Heart left ventricle (tissue), 16 donors: Measurements from ENCODE around the gene RNF130. TPM values are rescaled to one million over a fixed set of nuclear protein-coding genes. Genes with fewer than 3 reads are reported as not detected.
A peak's percentile ranks its signal among the peaks of the same experiment; 100 is the strongest.

ENCODE experiments used
- ATAC-seq, 4 donors: fragments of 200-7000 bp; cut with Tn5 transposase; one replicate each; pipeline ENCODE4 v1.9.1; 2020 to 2022; ENCODE audit warnings: moderate library complexity in 4 of 4, mild to moderate bottlenecking in 3 of 4, moderate number of reproducible peaks in 1 of 4
- DNase-seq, 5 donors: peaks; one replicate each; pipeline ENCODE4 v3.0.0-alpha.2; 2020
- H3K27ac ChIP-seq, 12 donors: fragments of 200-600 bp; sonication (generic) in 4 of 12; one replicate each; pipeline versions ENCODE4 v1.5.0 to v1.8.0; 2016 to 2022; ENCODE audit warnings: mild to moderate bottlenecking in 2 of 12
- H3K27me3 ChIP-seq, 9 donors: fragments of 200-600 bp; sonication (generic) in 2 of 9; one replicate each; pipeline versions ENCODE4 v1.5.1 to v1.8.0; 2016 to 2022; ENCODE audit warnings: mild to moderate bottlenecking in 3 of 9
- H3K36me3 ChIP-seq, 9 donors: fragments of 200-600 bp; sonication (generic) in 2 of 9; one replicate each; pipeline versions ENCODE4 v1.5.0 to v1.8.0; 2018 to 2022; ENCODE audit warnings: mild to moderate bottlenecking in 2 of 9
- H3K4me1 ChIP-seq, 12 donors: fragments of 200-600 bp; sonication (generic) in 4 of 12; one replicate each; pipeline versions ENCODE4 v1.5.0 to v1.8.0; 2016 to 2022; ENCODE audit warnings: mild to moderate bottlenecking in 3 of 12
- H3K4me3 ChIP-seq, 12 donors: fragments of 200-600 bp; sonication (generic) in 4 of 12; one replicate each; pipeline versions ENCODE4 v1.5.0 to v1.8.0; 2017 to 2022; ENCODE audit warnings: mild to moderate bottlenecking in 9 of 12, moderate library complexity in 4 of 12
- H3K9me3 ChIP-seq, 12 donors: fragments of 200-600 bp; sonication (generic) in 4 of 12; one replicate each; pipeline versions ENCODE4 v1.5.0 to v1.8.0; 2016 to 2022; ENCODE audit warnings: mild to moderate bottlenecking in 1 of 12
- POLR2A ChIP-seq, 2 donors: fragments of 450-650 bp; IDR thresholded peaks; one replicate each; pipeline ENCODE4 v1.6.1; 2017; ENCODE audit warnings: antibody characterized with exemption in 2 of 2, mild to moderate bottlenecking in 2 of 2, moderate library complexity in 2 of 2
- WGBS, 4 donors: extraction: QIAGEN DNeasy Blood & Tissue Kit in 2 of 4; methylation state at CpG; one replicate each; pipeline versions ENCODE4 v1.1.5 to v1.1.7; 2013 to 2018; 5-methylcytosine and 5-hydroxymethylcytosine counted together
- intact Hi-C, 10 donors: fragments of 100-400 bp; cut with DNase I; formaldehyde crosslinking; loops; one replicate each; pipeline versions ENCODE4 v1.11.1 to v1.14.2; 2022
- long read RNA-seq, 3 donors: library from polyadenylated mRNA; unstranded; transcript quantifications; one replicate each; pipeline ENCODE4 v2.0.0, GENCODE V29; 2020 to 2021
- polyA plus RNA-seq, 2 donors: library from polyadenylated mRNA; stranded (reverse); fragments of 200-250 nt; gene quantifications; one replicate each; pipeline ENCODE4 v1.2.3, GENCODE V29; 2013
- total RNA-seq, 9 donors: library from RNA; depleted of rRNA in 2 of 9; stranded (reverse); fragments of >200 nt in 2 of 9; fragmentation: NEBNext Ultra II Directional in 3 of 9; extraction: Animal tissue kit (Norgen Biotek cat#: 25700) in 3 of 9; gene quantifications; one replicate each; pipeline versions ENCODE4 v1.1.0 to v1.2.4, GENCODE V29; 2016 to 2023
- TF ChIP-seq, protein P1 (sequence below), 12 donors: fragments of 200-600 bp; sonication (generic) in 4 of 12; IDR thresholded peaks; one replicate each; pipeline versions ENCODE4 v1.5.0 to v1.8.0; 2018 to 2022; ENCODE audit warnings: antibody characterized with exemption in 12 of 12, mild to moderate bottlenecking in 5 of 12
- donor health status: ischemic (EF 13 %, LVEDD 7.1; RV severe dilation, severe dysfunction).
- donor health status: healthy with polysubstance abuse.
- donor health status: DM: no; HTN: yes; CAD: no.
- donor health status: DM: no; HTN: no; CAD: no.
- donor health status: ischemic (EF 25% LVEDD 6.9; RV normal size, moderate dysfunction).
- donor health status: ischemic (EF 25% LVEDD 5.7; RV mildly dilated, moderate dysfunction).
- donor health status: healthy.
- donor health status: DM: yes; HTN: yes; CAD: no.
- donor health status: ischemic (EF 35%, LVEDD 5.7; RV mildly dilated, moderate dysfunction).
- donor health status: nonischemic (EF 11% LVEDD 7.7; RV severe dilation, severe dysfunction).
- donor health status: DM: yes; HTN: yes; CAD: no.
- donor health status: PGD.
- donor health status: ischemic (EF 29% LVEDD 5.4; RV normal size, mild dysfunction).
- donor health status: nonischemic (EF 23%, LVEDD 6.1; RV moderate dilation, normal function).

RNF130 gene, protein sequence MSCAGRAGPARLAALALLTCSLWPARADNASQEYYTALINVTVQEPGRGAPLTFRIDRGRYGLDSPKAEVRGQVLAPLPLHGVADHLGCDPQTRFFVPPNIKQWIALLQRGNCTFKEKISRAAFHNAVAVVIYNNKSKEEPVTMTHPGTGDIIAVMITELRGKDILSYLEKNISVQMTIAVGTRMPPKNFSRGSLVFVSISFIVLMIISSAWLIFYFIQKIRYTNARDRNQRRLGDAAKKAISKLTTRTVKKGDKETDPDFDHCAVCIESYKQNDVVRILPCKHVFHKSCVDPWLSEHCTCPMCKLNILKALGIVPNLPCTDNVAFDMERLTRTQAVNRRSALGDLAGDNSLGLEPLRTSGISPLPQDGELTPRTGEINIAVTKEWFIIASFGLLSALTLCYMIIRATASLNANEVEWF
- total RNA-seq, result 10 to 100 TPM; 34.4 to 76.2 (median 40.5) TPM
- 10 to 100 TPM; 26.3 to 32.3 TPM for polyA plus RNA-seq
- long read RNA-seq, donor 1, full-length matches to known transcripts, result 104 of 116 reads
- long read RNA-seq, donor 1, partial matches to known transcripts, result 5 of 116 reads
- long read RNA-seq, donor 1, other reads (novel, unspliced or antisense), result 7 of 116 reads
- long read RNA-seq, donor 2, full-length matches to known transcripts, result 92 of 106 reads
- long read RNA-seq, donor 2, partial matches to known transcripts, result 4 of 106 reads
- long read RNA-seq, donor 2, other reads (novel, unspliced or antisense), result 10 of 106 reads
- long read RNA-seq, donor 3, full-length matches to known transcripts, result 86 of 104 reads
- long read RNA-seq, donor 3, partial matches to known transcripts, result 7 of 104 reads
- long read RNA-seq, donor 3, other reads (novel, unspliced or antisense), result 11 of 104 reads

DNA sequence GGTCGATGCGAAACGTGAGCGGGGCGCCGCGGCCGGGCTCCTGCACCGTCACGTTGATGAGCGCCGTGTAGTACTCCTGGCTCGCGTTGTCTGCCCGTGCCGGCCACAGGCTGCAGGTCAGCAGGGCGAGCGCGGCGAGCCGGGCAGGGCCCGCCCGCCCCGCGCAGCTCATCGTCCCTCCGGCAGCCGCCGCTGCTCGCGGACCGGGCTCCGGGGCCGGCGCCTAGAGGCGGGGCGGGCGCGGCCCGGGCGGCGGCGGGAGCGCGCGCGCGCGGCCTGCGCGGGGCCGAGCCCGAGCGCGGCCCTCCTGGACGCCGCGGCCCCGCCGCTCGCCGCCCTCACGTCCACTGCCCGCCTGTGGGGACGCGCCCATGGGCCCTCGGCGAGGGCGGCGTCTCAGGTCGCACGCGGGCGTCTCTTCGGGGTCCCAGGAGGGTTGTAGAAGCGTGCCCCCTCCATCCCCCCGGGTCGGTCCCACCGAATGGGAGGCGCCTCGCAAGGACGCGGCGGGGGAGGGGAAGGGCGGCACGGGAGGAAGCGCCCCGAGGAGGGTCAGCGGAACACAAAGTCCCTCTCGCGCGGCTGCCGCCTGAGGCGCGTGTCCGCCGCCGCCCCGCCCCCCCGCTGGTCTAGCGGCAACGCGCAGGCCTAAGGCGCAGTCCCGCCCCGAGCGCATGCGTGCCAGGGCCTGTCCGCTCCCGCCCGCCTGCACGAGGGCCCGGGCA lies at the start of gene RNF130:
Gene RNF130, minus strand, starts transcription at position 229 of the 725 bp plus-strand sequence. Its CDS starts 57 bp downstream, at position 172.
- no peaks in the 10 kb centered on the region for H3K27me3 ChIP-seq
- H3K4me3 ChIP-seq, result peak within 1 kb of the TSS; percentile 75 to 99 (median 90)
- DNase-seq, result peak; percentile 95 to 98 (median 96)
- peak in 1 of 2 donors; percentile 57 for TF ChIP-seq POLR2A (IDR thresholded peaks at IDR 0.05)
- TF ChIP-seq, protein P1, sequence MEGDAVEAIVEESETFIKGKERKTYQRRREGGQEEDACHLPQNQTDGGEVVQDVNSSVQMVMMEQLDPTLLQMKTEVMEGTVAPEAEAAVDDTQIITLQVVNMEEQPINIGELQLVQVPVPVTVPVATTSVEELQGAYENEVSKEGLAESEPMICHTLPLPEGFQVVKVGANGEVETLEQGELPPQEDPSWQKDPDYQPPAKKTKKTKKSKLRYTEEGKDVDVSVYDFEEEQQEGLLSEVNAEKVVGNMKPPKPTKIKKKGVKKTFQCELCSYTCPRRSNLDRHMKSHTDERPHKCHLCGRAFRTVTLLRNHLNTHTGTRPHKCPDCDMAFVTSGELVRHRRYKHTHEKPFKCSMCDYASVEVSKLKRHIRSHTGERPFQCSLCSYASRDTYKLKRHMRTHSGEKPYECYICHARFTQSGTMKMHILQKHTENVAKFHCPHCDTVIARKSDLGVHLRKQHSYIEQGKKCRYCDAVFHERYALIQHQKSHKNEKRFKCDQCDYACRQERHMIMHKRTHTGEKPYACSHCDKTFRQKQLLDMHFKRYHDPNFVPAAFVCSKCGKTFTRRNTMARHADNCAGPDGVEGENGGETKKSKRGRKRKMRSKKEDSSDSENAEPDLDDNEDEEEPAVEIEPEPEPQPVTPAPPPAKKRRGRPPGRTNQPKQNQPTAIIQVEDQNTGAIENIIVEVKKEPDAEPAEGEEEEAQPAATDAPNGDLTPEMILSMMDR (IDR thresholded peaks at IDR 0.05), result peak in 1 of 12 donors; percentile 19
- ATAC-seq, result peak; percentile 89 to 98 (median 96)
- WGBS, 4 donors, result 0 to 1% (median 1%) methylated on average over 50 to 113 of the region's 113 CpGs
- H3K4me1 ChIP-seq, result peaks cover 0 to 38% (median 15%) of the 10 kb centered on the region in 12 donors
- intact Hi-C loops, result loop anchor here in 3 of 10 donors (1.0 to 10.0 kb wide), 4 partner anchors 63 to 167 kb away; partner anchors contain the start of gene TBC1D9B (in 2 of the 3)
- peak within 1 kb of the TSS; percentile 91 to 100 (median 98) for H3K27ac ChIP-seq
- peaks cover 0 to 6% (median 0%) of the 10 kb centered on the region in 12 donors for H3K9me3 ChIP-seq
- no peaks in the 10 kb centered on the region for H3K36me3 ChIP-seq

DNA sequence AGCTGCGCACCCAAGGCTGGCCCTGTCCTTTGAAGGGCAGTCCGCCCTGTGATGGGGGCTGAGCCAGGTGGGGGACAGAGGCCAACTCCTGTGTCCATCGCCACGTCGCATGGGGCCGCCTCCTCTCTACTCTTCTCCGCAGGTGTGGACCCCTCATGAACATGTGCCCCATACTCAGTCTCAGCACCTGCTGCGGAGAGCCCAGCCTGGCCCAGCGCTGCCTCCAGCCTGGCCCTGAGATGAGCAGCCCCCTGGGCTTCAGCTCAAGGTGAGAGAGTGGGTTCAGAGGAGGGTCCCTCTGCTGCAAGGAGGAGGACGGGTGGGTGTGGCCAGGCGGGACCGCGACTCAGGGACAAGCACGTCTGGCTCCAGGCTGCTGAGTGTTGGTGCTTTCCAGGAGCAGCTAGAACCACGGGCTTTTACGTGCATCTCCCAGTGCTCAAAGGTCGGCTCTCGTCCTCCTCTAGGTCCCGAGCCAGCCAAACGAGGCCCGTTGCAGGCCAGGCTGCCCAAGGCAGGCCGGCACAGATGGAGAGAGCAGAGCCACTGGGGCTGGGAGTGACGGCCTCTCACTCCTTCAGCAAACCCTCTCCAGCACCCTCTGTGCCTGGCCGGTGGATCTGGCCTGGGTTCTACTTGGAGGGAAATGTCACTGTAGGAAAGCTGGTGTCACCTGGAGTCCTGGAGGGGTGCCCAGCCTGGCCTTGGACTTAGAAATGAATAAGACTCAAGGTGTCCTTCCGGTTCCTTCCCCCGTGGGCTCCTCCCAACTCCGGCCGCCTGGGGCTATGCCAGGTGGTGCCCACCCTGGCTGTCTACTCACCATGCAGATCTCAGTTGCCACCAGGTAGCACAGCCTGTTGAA lies 48.9 kb upstream of the RNF130 start:
- Histone ChIP-seq H3K27ac (no peak overlapping the region), H3K4me3 (no peak overlapping the region), H3K9me3 (no peaks in the 10 kb centered on the region), H3K27me3 (peaks cover 0 to 25% (median 4%) of the 10 kb centered on the region in 9 donors), H3K4me1 (no peaks in the 10 kb centered on the region), H3K36me3 (no peaks in the 10 kb centered on the region)
- TF ChIP-seq, protein P1 (IDR thresholded peaks at IDR 0.05), result no peak
- TF ChIP-seq POLR2A (IDR thresholded peaks at IDR 0.05), result no peak
- ATAC-seq (no peak), DNase-seq (peak in 2 of 5 donors; percentile 4 to 54)
- 81 to 89% (median 84%) methylated on average over 25 to 28 of the region's 28 CpGs for WGBS, 4 donors
- intact Hi-C loops, result loop anchor here in 4 of 10 donors (10.0 kb wide), 3 partner anchors 84 to 354 kb away; partner anchors contain the start of gene RASGEF1C (in 1 of the 4)

DNA sequence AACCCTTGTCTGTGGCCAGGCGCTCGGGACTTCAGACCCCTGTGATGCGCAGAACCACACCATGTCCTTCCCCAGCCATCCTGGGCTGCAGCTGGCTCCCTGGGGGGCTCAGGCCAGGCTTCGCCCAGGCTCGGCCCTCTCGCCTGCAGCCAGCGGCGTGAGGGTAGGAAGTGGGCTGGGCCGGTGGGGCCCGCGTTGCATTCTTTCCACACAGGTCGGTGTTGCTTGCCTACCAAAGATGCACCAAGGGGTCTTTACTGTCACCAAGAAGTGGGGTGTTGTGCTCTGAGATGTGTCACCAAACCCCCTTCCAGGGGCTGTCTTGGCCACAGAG lies 48.3 kb upstream of the RNF130 start:
- Histone ChIP-seq H3K27ac (no peak overlapping the region), H3K27me3 (peaks cover 0 to 24% (median 4%) of the 10 kb centered on the region in 9 donors), H3K36me3 (no peaks in the 10 kb centered on the region), H3K9me3 (no peaks in the 10 kb centered on the region), H3K4me3 (no peak overlapping the region), H3K4me1 (no peaks in the 10 kb centered on the region)
- ATAC-seq (no peak), DNase-seq (peak in 1 of 5 donors; percentile 39)
- TF ChIP-seq, protein P1 (IDR thresholded peaks at IDR 0.05), result no peak
- TF ChIP-seq POLR2A (IDR thresholded peaks at IDR 0.05), result no peak
- intact Hi-C loops, result loop anchor here in 4 of 10 donors (10.0 kb wide), 3 partner anchors 85 to 355 kb away; partner anchors contain the start of gene RASGEF1C (in 1 of the 4)
- 81 to 91% (median 84%) methylated on average over 7 to 12 of the region's 12 CpGs for WGBS, 4 donors
